GM06990 (cell line): ENCODE results near the gene SPINDOC.

ENCODE experiments used
- DNase-seq: peaks from one replicate; pipeline ENCODE4 v3.0.0-alpha.2; 2011; ENCODE audit not compliant: insufficient read length; ENCODE audit errors: extremely low read depth
- H3K27me3 ChIP-seq: replicated peaks from 2 replicates; pipeline ENCODE4 v1.6.0; 2011; ENCODE audit warnings: low read length; ENCODE audit not compliant: control insufficient read depth, insufficient read depth
- H3K36me3 ChIP-seq: 2 replicates; pipeline ENCODE4 v1.5.1; 2011; ENCODE audit warnings: low read length; ENCODE audit not compliant: control insufficient read depth, insufficient read depth
- H3K4me3 ChIP-seq: replicated peaks from 2 replicates; pipeline ENCODE4 v1.5.1; 2011; ENCODE audit warnings: low read depth, mild to moderate bottlenecking, control low read depth, low read length
- TF ChIP-seq, protein P1 (sequence below): IDR thresholded peaks from 2 replicates; pipeline ENCODE4 v1.5.1; 2011; ENCODE audit warnings: low read length, control low read depth, mild to moderate bottlenecking, inconsistent platforms; ENCODE audit not compliant: insufficient read depth, poor library complexity, severe bottlenecking

Gene SPINDOC

DNA sequence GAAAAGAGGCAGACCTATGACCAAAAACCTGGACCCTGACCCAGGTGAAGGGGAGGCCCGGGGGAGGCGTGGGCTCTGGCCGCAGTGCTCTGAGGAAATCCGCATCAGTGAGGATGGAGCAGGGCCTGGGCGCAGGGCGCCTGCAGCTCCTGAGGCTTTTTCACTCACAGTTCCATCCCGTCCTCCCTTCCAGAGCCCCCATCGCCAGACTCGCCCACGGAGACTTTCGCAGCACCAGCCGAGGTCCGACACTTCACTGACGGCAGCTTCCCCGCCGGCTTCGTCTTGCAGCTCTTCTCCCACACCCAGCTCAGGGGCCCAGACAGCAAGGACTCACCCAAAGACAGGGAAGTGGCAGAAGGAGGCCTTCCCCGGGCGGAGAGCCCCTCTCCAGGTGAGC, 5.4 kb downstream of the SPINDOC start:
- peaks cover 32% of the 10 kb centered on the region for H3K36me3 ChIP-seq
- no peak for DNase-seq
- TF ChIP-seq, protein P1, sequence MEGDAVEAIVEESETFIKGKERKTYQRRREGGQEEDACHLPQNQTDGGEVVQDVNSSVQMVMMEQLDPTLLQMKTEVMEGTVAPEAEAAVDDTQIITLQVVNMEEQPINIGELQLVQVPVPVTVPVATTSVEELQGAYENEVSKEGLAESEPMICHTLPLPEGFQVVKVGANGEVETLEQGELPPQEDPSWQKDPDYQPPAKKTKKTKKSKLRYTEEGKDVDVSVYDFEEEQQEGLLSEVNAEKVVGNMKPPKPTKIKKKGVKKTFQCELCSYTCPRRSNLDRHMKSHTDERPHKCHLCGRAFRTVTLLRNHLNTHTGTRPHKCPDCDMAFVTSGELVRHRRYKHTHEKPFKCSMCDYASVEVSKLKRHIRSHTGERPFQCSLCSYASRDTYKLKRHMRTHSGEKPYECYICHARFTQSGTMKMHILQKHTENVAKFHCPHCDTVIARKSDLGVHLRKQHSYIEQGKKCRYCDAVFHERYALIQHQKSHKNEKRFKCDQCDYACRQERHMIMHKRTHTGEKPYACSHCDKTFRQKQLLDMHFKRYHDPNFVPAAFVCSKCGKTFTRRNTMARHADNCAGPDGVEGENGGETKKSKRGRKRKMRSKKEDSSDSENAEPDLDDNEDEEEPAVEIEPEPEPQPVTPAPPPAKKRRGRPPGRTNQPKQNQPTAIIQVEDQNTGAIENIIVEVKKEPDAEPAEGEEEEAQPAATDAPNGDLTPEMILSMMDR = no peak

GRCh38 chr11:63821411-63821810, 8.2 kb downstream of the SPINDOC start:
- Histone ChIP-seq H3K27me3 (no peaks in the 10 kb centered on the region), H3K36me3 (peaks cover 42% of the 10 kb centered on the region), H3K4me3 (no peak overlapping the region)
- DNase-seq = no peak
- TF ChIP-seq, protein P1 = no peak

More for the DNA sequence above, 5.4 kb downstream of the SPINDOC start:
- H3K27me3 ChIP-seq = no peaks in the 10 kb centered on the region
- H3K4me3 ChIP-seq = no peak overlapping the region

DNA sequence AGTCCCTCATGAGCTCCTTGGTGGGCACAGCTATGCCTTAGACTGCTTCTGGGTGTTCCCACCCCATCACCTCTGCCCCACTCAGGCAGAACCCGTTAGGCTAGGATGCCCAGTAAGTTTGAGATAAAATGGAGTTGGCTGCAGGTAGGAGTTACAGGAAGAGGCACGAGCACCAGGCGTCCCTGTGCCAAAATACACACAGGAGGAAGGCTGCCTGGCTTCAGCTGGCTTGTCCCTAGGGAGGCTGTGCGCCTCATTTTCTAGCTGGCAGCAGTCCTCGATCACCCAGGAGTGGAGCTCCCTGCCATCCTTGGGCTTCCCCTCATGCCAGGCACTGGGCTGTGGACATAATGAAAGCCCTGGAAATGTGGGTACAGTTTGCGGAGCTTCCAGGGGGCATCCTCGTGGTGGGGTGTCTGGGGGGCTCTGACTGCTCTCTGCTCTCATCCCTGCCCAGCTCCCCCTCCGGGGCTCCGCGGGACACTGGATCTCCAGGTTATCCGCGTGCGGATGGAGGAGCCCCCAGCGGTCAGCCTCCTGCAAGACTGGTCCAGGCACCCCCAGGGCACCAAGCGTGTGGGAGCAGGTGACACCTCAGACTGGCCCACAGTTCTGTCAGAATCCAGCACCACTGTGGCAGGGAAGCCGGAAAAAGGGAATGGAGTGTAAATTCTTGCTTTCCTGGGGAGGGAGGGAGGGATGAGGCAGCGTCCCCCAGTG, 13.4 kb downstream of the SPINDOC start:
- TF ChIP-seq, protein P1 = no peak
- H3K4me3 ChIP-seq = no peak overlapping the region
- H3K27me3 ChIP-seq = no peaks in the 10 kb centered on the region
- peaks cover 21% of the 10 kb centered on the region for H3K36me3 ChIP-seq
- no peak for DNase-seq

DNA sequence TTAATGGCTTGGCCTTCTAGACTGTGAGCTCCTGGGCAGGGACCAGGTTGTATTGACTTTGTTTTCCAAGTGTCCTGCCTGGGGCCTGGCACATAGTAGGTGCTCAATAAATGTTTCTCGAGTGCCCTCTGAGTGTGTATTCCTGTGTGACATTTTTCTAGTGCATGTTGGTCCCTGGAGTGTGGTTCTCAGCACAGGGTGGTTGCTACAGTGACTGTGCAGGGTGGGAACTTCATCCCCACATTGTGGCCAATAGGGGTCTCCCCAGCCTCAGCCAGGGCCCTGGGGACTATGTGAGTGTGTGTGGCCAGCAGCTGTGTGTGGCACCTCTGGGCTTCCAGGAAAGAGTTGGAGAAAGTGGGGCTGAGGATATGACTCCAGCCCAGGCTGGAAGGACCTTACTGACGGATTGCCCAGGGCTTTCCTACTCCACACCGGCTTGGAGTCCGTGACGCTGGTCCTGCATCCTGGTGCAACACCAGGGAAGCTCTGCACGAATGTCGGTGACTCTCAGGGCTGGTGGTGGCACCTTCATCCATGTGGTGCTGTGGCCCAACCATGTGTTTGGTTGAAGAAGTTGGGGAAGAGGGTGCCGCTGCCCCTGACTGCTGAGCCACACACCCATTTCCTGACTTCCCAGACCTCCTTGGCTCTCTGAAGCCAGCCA, 16.7 kb downstream of the SPINDOC start:
- DNase-seq = no peak
- H3K4me3 ChIP-seq = no peak overlapping the region
- peaks cover 11% of the 10 kb centered on the region for H3K36me3 ChIP-seq
- no peaks in the 10 kb centered on the region for H3K27me3 ChIP-seq
- TF ChIP-seq, protein P1 = peak; percentile 53

DNA sequence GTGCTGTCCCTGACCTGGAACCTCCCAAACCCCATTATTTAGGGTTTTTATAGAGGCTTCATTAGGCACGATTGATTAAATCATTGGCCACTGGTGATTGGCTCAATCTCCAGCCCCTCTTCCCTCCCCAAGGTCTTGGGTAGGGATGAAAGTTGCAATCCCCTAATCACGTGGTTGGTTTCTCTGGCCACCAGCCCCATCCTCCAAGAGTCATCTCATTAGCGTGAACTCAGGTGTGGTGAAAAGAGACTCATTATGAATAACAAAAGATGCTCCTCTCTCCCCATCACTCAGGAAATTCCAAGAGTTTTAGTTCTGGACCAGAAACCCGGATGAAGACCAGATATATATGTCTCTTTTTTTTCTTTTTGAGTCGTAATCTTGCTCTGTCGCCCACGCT, 18.1 kb downstream of the SPINDOC start:
- DNase-seq = no peak

More for the DNA sequence above, 18.1 kb downstream of the SPINDOC start:
- no peaks in the 10 kb centered on the region for H3K27me3 ChIP-seq
- no peak overlapping the region for H3K4me3 ChIP-seq
- TF ChIP-seq, protein P1 = no peak
- peaks cover 6% of the 10 kb centered on the region for H3K36me3 ChIP-seq
